ENCODE data around the gene ALOX15B. TPM values are rescaled to one million over a fixed set of nuclear protein-coding genes. Genes with fewer than 3 reads are reported as not detected.

The ALOX15B gene
- polyA plus RNA-seq, 4 donors: 0.31 to 2.0 (median 1.2) TPM

- DNase-seq (peak; percentile 52 to 55), FAIRE-seq (no peak)
- WGBS, 3 donors: 4 to 10% (median 7%) methylated on average over 17 to 18 of the region's 18 CpGs
- peaks cover 0 to 15% (median 0%) of the 10 kb centered on the region in 3 donors for H3K4me1 ChIP-seq (ENCODE audit: control insufficient read depth in 3 of 3, insufficient read depth in 2 of 3, low read depth in 1 of 3, low read length in 2 of 3)
- H3K27me3 ChIP-seq (ENCODE audit: control insufficient read depth in 3 of 3, insufficient read depth in 3 of 3, low read length in 3 of 3): peaks cover 0 to 63% (median 19%) of the 10 kb centered on the region in 3 donors
- no peaks in the 10 kb centered on the region for H3K36me3 ChIP-seq (ENCODE audit: control insufficient read depth in 3 of 3, insufficient read depth in 2 of 3, low read depth in 1 of 3, low read length in 3 of 3)
- no peak within 1 kb of the TSS for H3K27ac ChIP-seq (ENCODE audit: low read depth in 1 of 3, low read length in 2 of 3)
- peak within 1 kb of the TSS in 1 of 3 donors; percentile 2 for H3K4me3 ChIP-seq (ENCODE audit: low read depth in 1 of 3, low read length in 3 of 3)
- no peaks in the 10 kb centered on the region for H3K9me3 ChIP-seq (ENCODE audit: control insufficient read depth in 2 of 2, insufficient read depth in 1 of 2, low read depth in 1 of 2, low read length in 1 of 2)
Observed at GRCh38 chr17:8001976-8002720, 36.7 kb upstream of the ALOX15B start, which contains the start of gene GUCY2D. TSS of gene GUCY2D (plus strand) at chr17:8002615. CDS start at chr17:8003048, 433 bp downstream.

GRCh38 chr17:8002721-8003593 lies 35.9 kb upstream of the ALOX15B start:
- Histone ChIP-seq H3K36me3 (ENCODE audit: control insufficient read depth in 3 of 3, insufficient read depth in 2 of 3, low read depth in 1 of 3, low read length in 3 of 3) (no peaks in the 10 kb centered on the region), H3K27ac (ENCODE audit: low read depth in 1 of 3, low read length in 2 of 3) (no peak overlapping the region), H3K9me3 (ENCODE audit: control insufficient read depth in 2 of 2, insufficient read depth in 1 of 2, low read depth in 1 of 2, low read length in 1 of 2) (no peaks in the 10 kb centered on the region), H3K4me1 (ENCODE audit: control insufficient read depth in 3 of 3, insufficient read depth in 2 of 3, low read depth in 1 of 3, low read length in 2 of 3) (peaks cover 0 to 15% (median 0%) of the 10 kb centered on the region in 3 donors), H3K27me3 (ENCODE audit: control insufficient read depth in 3 of 3, insufficient read depth in 3 of 3, low read length in 3 of 3) (peaks cover 0 to 71% (median 19%) of the 10 kb centered on the region in 3 donors), H3K4me3 (ENCODE audit: low read depth in 1 of 3, low read length in 3 of 3) (peak overlapping the region in 1 of 3 donors; percentile 2)
- 6 to 8% (median 7%) methylated on average over 69 to 92 of the region's 92 CpGs for WGBS, 3 donors
- no peak for FAIRE-seq
- peak in 1 of 2 donors; percentile 25 for DNase-seq

DNA sequence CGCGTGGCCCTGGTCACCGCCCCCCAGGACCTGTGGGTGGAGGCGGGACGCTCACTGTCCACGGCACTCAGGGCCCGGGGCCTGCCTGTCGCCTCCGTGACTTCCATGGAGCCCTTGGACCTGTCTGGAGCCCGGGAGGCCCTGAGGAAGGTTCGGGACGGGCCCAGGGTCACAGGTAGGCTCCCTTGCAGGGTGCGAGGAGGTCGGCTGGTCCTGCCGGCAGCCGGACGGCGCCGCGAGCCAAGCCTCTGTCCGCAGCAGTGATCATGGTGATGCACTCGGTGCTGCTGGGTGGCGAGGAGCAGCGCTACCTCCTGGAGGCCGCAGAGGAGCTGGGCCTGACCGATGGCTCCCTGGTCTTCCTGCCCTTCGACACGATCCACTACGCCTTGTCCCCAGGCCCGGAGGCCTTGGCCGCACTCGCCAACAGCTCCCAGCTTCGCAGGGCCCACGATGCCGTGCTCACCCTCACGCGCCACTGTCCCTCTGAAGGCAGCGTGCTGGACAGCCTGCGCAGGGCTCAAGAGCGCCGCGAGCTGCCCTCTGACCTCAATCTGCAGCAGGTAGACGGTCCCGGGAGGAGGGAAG lies 35.2 kb upstream of the ALOX15B start:
- H3K36me3 ChIP-seq (ENCODE audit: control insufficient read depth in 3 of 3, insufficient read depth in 2 of 3, low read depth in 1 of 3, low read length in 3 of 3): no peaks in the 10 kb centered on the region
- no peak for DNase-seq
- H3K4me3 ChIP-seq (ENCODE audit: low read depth in 1 of 3, low read length in 3 of 3): no peak overlapping the region

DNA sequence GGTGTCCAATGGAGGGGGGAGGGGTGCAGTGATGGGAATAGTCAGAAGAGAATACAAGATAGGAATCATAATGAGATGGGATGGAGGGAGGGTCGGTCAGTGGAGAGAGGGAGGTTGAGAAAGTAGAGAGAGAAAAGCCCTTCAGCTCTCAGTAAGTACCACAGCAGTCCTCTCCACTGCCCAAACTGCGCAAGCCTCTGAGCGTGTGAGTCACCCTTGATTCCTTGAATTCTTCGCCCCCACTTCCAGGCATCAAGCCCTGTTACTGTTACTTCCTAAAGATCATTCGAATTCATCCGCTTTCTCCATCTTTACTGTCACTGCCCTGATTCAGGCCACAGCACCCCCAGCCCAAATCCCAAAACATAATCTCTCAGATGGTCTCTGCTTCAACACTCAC lies 34.0 kb upstream of the ALOX15B start:
- Histone ChIP-seq H3K9me3 (ENCODE audit: control insufficient read depth in 2 of 2, insufficient read depth in 1 of 2, low read depth in 1 of 2, low read length in 1 of 2) (no peaks in the 10 kb centered on the region), H3K27me3 (ENCODE audit: control insufficient read depth in 3 of 3, insufficient read depth in 3 of 3, low read length in 3 of 3) (peaks cover 0 to 75% (median 19%) of the 10 kb centered on the region in 3 donors), H3K4me1 (ENCODE audit: control insufficient read depth in 3 of 3, insufficient read depth in 2 of 3, low read depth in 1 of 3, low read length in 2 of 3) (peaks cover 0 to 15% (median 0%) of the 10 kb centered on the region in 3 donors), H3K36me3 (ENCODE audit: control insufficient read depth in 3 of 3, insufficient read depth in 2 of 3, low read depth in 1 of 3, low read length in 3 of 3) (no peaks in the 10 kb centered on the region), H3K27ac (ENCODE audit: low read depth in 1 of 3, low read length in 2 of 3) (no peak overlapping the region), H3K4me3 (ENCODE audit: low read depth in 1 of 3, low read length in 3 of 3) (no peak overlapping the region)
- no peak for DNase-seq
- WGBS, 3 donors: 85 to 94% (median 88%) methylated on average over 6 of the region's 6 CpGs
- FAIRE-seq: no peak

More for the DNA sequence above, 35.2 kb upstream of the ALOX15B start:
- peaks cover 0 to 70% (median 19%) of the 10 kb centered on the region in 3 donors for H3K27me3 ChIP-seq (ENCODE audit: control insufficient read depth in 3 of 3, insufficient read depth in 3 of 3, low read length in 3 of 3)
- no peaks in the 10 kb centered on the region for H3K9me3 ChIP-seq (ENCODE audit: control insufficient read depth in 2 of 2, insufficient read depth in 1 of 2, low read depth in 1 of 2, low read length in 1 of 2)
- peaks cover 0 to 15% (median 0%) of the 10 kb centered on the region in 3 donors for H3K4me1 ChIP-seq (ENCODE audit: control insufficient read depth in 3 of 3, insufficient read depth in 2 of 3, low read depth in 1 of 3, low read length in 2 of 3)
- no peak overlapping the region for H3K27ac ChIP-seq (ENCODE audit: low read depth in 1 of 3, low read length in 2 of 3)
- FAIRE-seq: no peak
- 29 to 44% (median 37%) methylated on average over 37 to 44 of the region's 44 CpGs for WGBS, 3 donors

DNA sequence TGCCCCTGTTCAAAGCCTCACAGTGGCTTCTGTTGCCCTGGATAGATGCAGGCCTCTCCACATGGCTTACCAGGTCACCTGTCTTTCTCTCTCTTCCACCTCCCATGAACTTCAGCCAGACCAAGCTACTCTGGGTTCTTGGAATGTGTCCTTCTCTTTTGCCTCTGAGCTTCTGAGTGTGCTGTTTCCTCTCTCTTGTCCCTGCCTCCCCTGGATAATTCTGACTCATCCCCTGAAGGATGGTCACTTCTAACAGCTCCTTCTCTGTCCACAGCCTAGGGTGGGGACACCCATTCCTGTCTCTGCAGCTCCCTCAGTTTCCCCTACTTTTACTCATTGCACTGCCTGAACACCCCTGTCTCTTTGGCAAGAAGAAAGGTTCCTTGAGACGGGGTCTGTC lies 33.5 kb upstream of the ALOX15B start:
- DNase-seq (no peak), FAIRE-seq (no peak)
- no peaks in the 10 kb centered on the region for H3K36me3 ChIP-seq (ENCODE audit: control insufficient read depth in 3 of 3, insufficient read depth in 2 of 3, low read depth in 1 of 3, low read length in 3 of 3)
- H3K4me3 ChIP-seq (ENCODE audit: low read depth in 1 of 3, low read length in 3 of 3): no peak overlapping the region
- 74 to 93% (median 87%) methylated on average over 1 of the region's 1 CpG for WGBS, 3 donors
- H3K27ac ChIP-seq (ENCODE audit: low read depth in 1 of 3, low read length in 2 of 3): no peak overlapping the region
- H3K9me3 ChIP-seq (ENCODE audit: control insufficient read depth in 2 of 2, insufficient read depth in 1 of 2, low read depth in 1 of 2, low read length in 1 of 2): no peaks in the 10 kb centered on the region
- peaks cover 0 to 15% (median 0%) of the 10 kb centered on the region in 3 donors for H3K4me1 ChIP-seq (ENCODE audit: control insufficient read depth in 3 of 3, insufficient read depth in 2 of 3, low read depth in 1 of 3, low read length in 2 of 3)
- H3K27me3 ChIP-seq (ENCODE audit: control insufficient read depth in 3 of 3, insufficient read depth in 3 of 3, low read length in 3 of 3): peaks cover 0 to 74% (median 19%) of the 10 kb centered on the region in 3 donors

DNA sequence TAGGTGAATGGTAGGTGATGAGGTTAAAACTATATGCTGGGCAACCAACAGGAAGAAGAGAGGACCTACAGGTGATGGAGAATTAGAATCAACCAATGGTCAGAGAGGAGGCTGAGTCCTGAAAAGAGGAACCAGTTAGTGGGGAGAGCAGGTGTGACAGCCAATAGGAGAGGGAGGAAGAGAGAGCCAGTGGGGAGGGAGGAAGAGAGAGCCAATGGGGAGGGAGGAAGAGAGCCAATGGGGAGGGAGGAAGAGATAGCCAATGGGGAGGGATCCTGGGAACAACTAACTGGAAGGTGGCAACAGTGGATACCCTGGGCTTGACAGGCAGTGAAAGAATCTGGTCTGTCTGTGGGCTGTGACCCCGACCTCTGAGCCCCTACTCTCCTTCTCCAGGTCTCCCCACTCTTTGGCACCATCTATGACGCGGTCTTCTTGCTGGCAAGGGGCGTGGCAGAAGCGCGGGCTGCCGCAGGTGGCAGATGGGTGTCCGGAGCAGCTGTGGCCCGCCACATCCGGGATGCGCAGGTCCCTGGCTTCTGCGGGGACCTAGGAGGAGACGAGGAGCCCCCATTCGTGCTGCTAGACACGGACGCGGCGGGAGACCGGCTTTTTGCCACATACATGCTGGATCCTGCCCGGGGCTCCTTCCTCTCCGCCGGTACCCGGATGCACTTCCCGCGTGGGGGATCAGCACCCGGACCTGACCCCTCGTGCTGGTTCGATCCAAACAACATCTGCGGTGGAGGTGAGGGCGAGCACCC lies 32.7 kb upstream of the ALOX15B start:
- Histone ChIP-seq H3K27me3 (ENCODE audit: control insufficient read depth in 3 of 3, insufficient read depth in 3 of 3, low read length in 3 of 3) (peaks cover 0 to 68% (median 19%) of the 10 kb centered on the region in 3 donors), H3K4me1 (ENCODE audit: control insufficient read depth in 3 of 3, insufficient read depth in 2 of 3, low read depth in 1 of 3, low read length in 2 of 3) (peaks cover 0 to 15% (median 0%) of the 10 kb centered on the region in 3 donors), H3K27ac (ENCODE audit: low read depth in 1 of 3, low read length in 2 of 3) (no peak overlapping the region), H3K9me3 (ENCODE audit: control insufficient read depth in 2 of 2, insufficient read depth in 1 of 2, low read depth in 1 of 2, low read length in 1 of 2) (no peaks in the 10 kb centered on the region), H3K36me3 (ENCODE audit: control insufficient read depth in 3 of 3, insufficient read depth in 2 of 3, low read depth in 1 of 3, low read length in 3 of 3) (no peaks in the 10 kb centered on the region), H3K4me3 (ENCODE audit: low read depth in 1 of 3, low read length in 3 of 3) (no peak overlapping the region)
- WGBS, 3 donors: 89 to 93% (median 93%) methylated on average over 27 to 30 of the region's 30 CpGs
- no peak for DNase-seq
- FAIRE-seq: no peak

DNA sequence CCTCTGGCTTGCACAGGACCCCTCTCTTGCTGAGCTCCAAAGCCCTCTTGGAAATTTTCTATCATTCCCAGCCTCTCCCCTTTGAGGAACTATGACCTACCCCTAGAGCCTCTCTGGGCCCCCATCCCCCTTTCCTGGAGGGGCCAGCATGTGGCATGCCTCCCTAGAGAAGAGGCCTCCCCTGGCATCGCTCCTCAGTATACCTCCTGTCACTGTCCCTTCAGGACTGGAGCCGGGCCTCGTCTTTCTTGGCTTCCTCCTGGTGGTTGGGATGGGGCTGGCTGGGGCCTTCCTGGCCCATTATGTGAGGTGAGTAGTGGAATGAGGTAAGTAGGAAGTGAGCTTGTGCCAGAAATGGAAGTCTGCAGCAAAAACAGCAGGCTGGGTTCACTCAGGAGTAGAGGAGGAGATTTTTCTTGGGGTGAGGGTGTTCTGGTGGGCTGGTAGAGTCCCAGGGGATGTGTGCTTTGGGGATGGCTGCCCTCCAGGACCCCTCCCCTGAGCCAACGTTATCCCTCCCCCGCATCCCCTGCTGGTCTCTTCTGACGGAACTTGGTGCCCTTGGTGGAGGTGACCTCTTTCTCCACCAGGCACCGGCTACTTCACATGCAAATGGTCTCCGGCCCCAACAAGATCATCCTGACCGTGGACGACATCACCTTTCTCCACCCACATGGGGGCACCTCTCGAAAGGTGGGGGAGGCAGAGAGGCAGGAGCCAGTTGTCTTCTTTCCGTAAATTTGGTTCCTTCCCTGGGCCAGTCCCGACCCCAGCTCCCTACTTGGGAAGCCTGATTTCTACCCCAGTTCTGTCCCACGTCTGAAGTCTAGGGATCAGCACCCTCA lies 31.8 kb upstream of the ALOX15B start:
- no peaks in the 10 kb centered on the region for H3K36me3 ChIP-seq (ENCODE audit: control insufficient read depth in 3 of 3, insufficient read depth in 2 of 3, low read depth in 1 of 3, low read length in 3 of 3)
- no peak overlapping the region for H3K27ac ChIP-seq (ENCODE audit: low read depth in 1 of 3, low read length in 2 of 3)
- peaks cover 0 to 15% (median 0%) of the 10 kb centered on the region in 3 donors for H3K4me1 ChIP-seq (ENCODE audit: control insufficient read depth in 3 of 3, insufficient read depth in 2 of 3, low read depth in 1 of 3, low read length in 2 of 3)
- 69 to 72% (median 69%) methylated on average over 14 of the region's 14 CpGs for WGBS, 3 donors
- peaks cover 0 to 65% (median 16%) of the 10 kb centered on the region in 3 donors for H3K27me3 ChIP-seq (ENCODE audit: control insufficient read depth in 3 of 3, insufficient read depth in 3 of 3, low read length in 3 of 3)
- FAIRE-seq (no peak), DNase-seq (no peak)
- no peaks in the 10 kb centered on the region for H3K9me3 ChIP-seq (ENCODE audit: control insufficient read depth in 2 of 2, insufficient read depth in 1 of 2, low read depth in 1 of 2, low read length in 1 of 2)
- no peak overlapping the region for H3K4me3 ChIP-seq (ENCODE audit: low read depth in 1 of 3, low read length in 3 of 3)
